K562 (cell line): ENCODE data around the gene SYT7. TPM values are rescaled to one million over a fixed set of nuclear protein-coding genes. Genes with fewer than 3 reads are reported as not detected.

Experiments
- ATAC-seq: fragments of 200-7000 bp; cut with Tn5 transposase; 3 replicates; pipeline ENCODE4 v1.9.1; 2020; ENCODE audit warnings: moderate library complexity
- BruUV-seq: library from RNA; stranded (reverse); fragments of 400-500 nt; replicated peaks from 2 replicates; lab custom pipeline; 2021; lab: Mats Ljungman, UMichigan
- CTCF ChIA-PET: fragments of 300-600 bp; formaldehyde crosslinking; extraction: SDS; loops from one replicate; lab custom pipeline; 2021; ENCODE audit warnings: low intra/inter-chr PET ratio; lab: Yijun Ruan, JAX
- POLR2A ChIA-PET: fragments of 300-600, 350-650 bp; sonication (Branson Sonifier 250); formaldehyde crosslinking; extraction: SDS; loops from one replicate; lab custom pipeline; 2021; ENCODE audit warnings: antibody characterized with exemption, inconsistent platforms; lab: Yijun Ruan, JAX
- DNase-seq, 4 experiments: peaks; one replicate each; pipeline versions ENCODE4 v3.0.0 to v3.0.0-alpha.2; 2011 to 2018; ENCODE audit warnings: low spot score in 3 of 4, mixed read lengths in 3 of 4; ENCODE audit errors: extremely low read depth in 1 of 4
- FAIRE-seq: peaks from 2 replicates; lab custom pipeline; 2011; peaks lifted over from hg19 to GRCh38; lab: Jason Lieb, UNC
- H2AFZ ChIP-seq: 2 replicates; pipeline ENCODE4 v1.6.0; 2011; ENCODE audit warnings: low read depth, low read length, control low read depth, inconsistent platforms
- H3K27ac ChIP-seq: fragments of 200-600 bp; 3 replicates; pipeline ENCODE4 v1.8.0; 2011; ENCODE audit warnings: low read depth, mild to moderate bottlenecking, control low read depth, inconsistent platforms, low read length, moderate library complexity, mixed read lengths; ENCODE audit errors: extremely low read depth
- H3K27me3 ChIP-seq, 2 experiments: fragments of 300-600 bp in 1 of 2; 2 replicates in 1 of 2; 3 replicates in 1 of 2; pipeline versions ENCODE4 v1.6.0 to v1.8.0; 2011; ENCODE audit warnings: inconsistent platforms in 2 of 2, low read length in 2 of 2, mild to moderate bottlenecking in 1 of 2, mixed read lengths in 1 of 2, moderate library complexity in 1 of 2; ENCODE audit not compliant: control insufficient read depth in 2 of 2, insufficient read depth in 2 of 2
- H3K36me3 ChIP-seq: fragments of 300-600 bp; 3 replicates; pipeline ENCODE4 v1.8.0; 2011; ENCODE audit warnings: mild to moderate bottlenecking, low read length, inconsistent platforms; ENCODE audit not compliant: control insufficient read depth, insufficient read depth
- H3K4me1 ChIP-seq, 2 experiments: fragments of 200-600 bp in 1 of 2; replicated peaks in 1 of 2; 2 replicates in 1 of 2; 3 replicates in 1 of 2; pipeline versions ENCODE4 v1.5.1 to v1.8.0; 2011; ENCODE audit warnings: inconsistent platforms in 2 of 2, low read length in 2 of 2, mild to moderate bottlenecking in 1 of 2, mixed read lengths in 1 of 2, moderate library complexity in 1 of 2; ENCODE audit not compliant: control insufficient read depth in 2 of 2, insufficient read depth in 2 of 2
- H3K4me2 ChIP-seq: 2 replicates; pipeline ENCODE4 v1.6.1; 2011; ENCODE audit warnings: low read length, control low read depth, inconsistent platforms, mixed read lengths; ENCODE audit not compliant: insufficient read depth
- H3K4me3 ChIP-seq: fragments of 200-600 bp; sonication (generic), shearing (Covaris generic); 2 replicates; pipeline ENCODE4 v1.5.1; 2016; ENCODE audit warnings: control low read depth, inconsistent platforms
- H3K79me2 ChIP-seq: fragments of 200-600 bp; 3 replicates; pipeline ENCODE4 v1.8.0; 2011; ENCODE audit warnings: low read length, inconsistent platforms; ENCODE audit not compliant: control insufficient read depth, insufficient read depth
- H3K9ac ChIP-seq, 2 experiments: 2 replicates each; pipeline versions ENCODE4 v1.6.0 to v1.6.1; 2011; ENCODE audit warnings: low read depth in 2 of 2, low read length in 2 of 2, control low read depth in 1 of 2, inconsistent platforms in 1 of 2, mild to moderate bottlenecking in 1 of 2, mixed read lengths in 1 of 2; ENCODE audit not compliant: insufficient read depth in 1 of 2
- H3K9me1 ChIP-seq: one replicate; pipeline ENCODE4 v1.6.0; 2011; ENCODE audit warnings: inconsistent platforms, mild to moderate bottlenecking, low read length, moderate library complexity; ENCODE audit not compliant: control insufficient read depth, insufficient read depth
- H3K9me3 ChIP-seq: replicated peaks from 2 replicates; pipeline ENCODE4 v1.5.1; 2011; ENCODE audit warnings: low read depth, low read length, inconsistent platforms; ENCODE audit not compliant: control insufficient read depth, insufficient read depth
- H4K20me1 ChIP-seq: replicated peaks from 2 replicates; pipeline ENCODE4 v1.6.1; 2011; ENCODE audit warnings: low read length, inconsistent platforms, mixed read lengths; ENCODE audit not compliant: control insufficient read depth, insufficient read depth
- JUND ChIP-seq, 2 experiments: IDR thresholded peaks; 2 replicates in 1 of 2; 3 replicates in 1 of 2; pipeline ENCODE4 v1.6.1; 2011; ENCODE audit warnings: borderline replicate concordance in 2 of 2, low read depth in 2 of 2, low read length in 2 of 2, improper control_type of control experiment in 1 of 2, missing biosample characterization in 1 of 2, missing genetic modification characterization in 1 of 2, missing genetic modification reagents in 1 of 2
- MEF2A ChIP-seq: IDR thresholded peaks from 2 replicates; pipeline ENCODE4 v1.6.1; 2011; ENCODE audit warnings: low read depth, mild to moderate bottlenecking, low read length, moderate library complexity; ENCODE audit not compliant: control insufficient read depth
- MEF2D ChIP-seq: conservative IDR thresholded peaks from 2 replicates; pipeline ENCODE4 v1.6.1; 2016; ENCODE audit warnings: low read depth, missing genetic modification characterization, missing compliant biosample characterization
- NFE2 ChIP-seq: IDR thresholded peaks from 2 replicates; pipeline ENCODE4 v1.6.1; 2014; ENCODE audit warnings: antibody characterized with exemption, low read depth
- ZFP36 ChIP-seq: fragments of 150-350 bp; IDR thresholded peaks from 2 replicates; pipeline ENCODE4 v1.6.1; 2018; ENCODE audit warnings: low read length, low read depth; ENCODE audit not compliant: partially characterized antibody
- WGBS: fragments of 100-300 bp; shearing (Covaris generic); methylation state at CpG from one replicate; pipeline ENCODE4 v1.1.6; 2016; ENCODE audit warnings: low coverage, mixed read lengths; ENCODE audit not compliant: insufficient coverage; ENCODE audit errors: missing lambda C conversion rate; 5-methylcytosine and 5-hydroxymethylcytosine counted together
- in situ Hi-C: fragments of 300-500 bp; cut with MboI; formaldehyde crosslinking; loops from 4 replicates; pipeline ENCODE4 v1.15.0; 2018; ENCODE audit warnings: inconsistent platforms, mixed read lengths
- intact Hi-C: fragments of 100-400 bp; cut with micrococcal nuclease; formaldehyde crosslinking; loops from 2 replicates; pipeline ENCODE4 v1.14.2; 2022
- polyA plus RNA-seq, 8 experiments: library from polyadenylated mRNA; depleted of rRNA in 4 of 8; stranded (reverse) in 5 of 8; unstranded in 3 of 8; fragments of >200 nt; fragmentation: Nextera tagmentation in 2 of 8; fragmentation: Illumina TruSeq in 1 of 8; extraction: Ambion mirVana in 2 of 8; extraction: Trizol in 1 of 8; gene quantifications; 2 replicates each; pipeline versions ENCODE4 v1.2.1 to v1.2.3, GENCODE V29; 2011 to 2014; ENCODE audit warnings: inconsistent platforms in 1 of 8, missing spikeins in 1 of 8
- total RNA-seq, 7 experiments: library from RNA; depleted of rRNA in 6 of 7; stranded (reverse); fragments of >200 nt in 6 of 7; fragmentation: Illumina TruSeq in 2 of 7; extraction: Trizol in 2 of 7; gene quantifications; 2 replicates each; pipeline versions ENCODE4 v1.2.1 to v1.2.3, GENCODE V29; 2011 to 2021; ENCODE audit warnings: low replicate concordance in 1 of 7
- TF ChIP-seq, protein P1 (sequence below), 2 experiments: fragments of 450-650 bp in 1 of 2; sonication (generic) in 1 of 2; formaldehyde crosslinking in 1 of 2; IDR thresholded peaks in 1 of 2; conservative IDR thresholded peaks in 1 of 2; 2 replicates each; pipeline versions ENCODE4 v1.6.1 to v1.8.1; 2016 to 2023; ENCODE audit warnings: mild to moderate bottlenecking in 2 of 2, moderate library complexity in 2 of 2, inconsistent platforms in 1 of 2, missing genetic modification reagents in 1 of 2
- TF ChIP-seq, protein P2 (sequence below): sonication (generic); formaldehyde crosslinking; IDR thresholded peaks from 2 replicates; pipeline ENCODE4 v1.9.0; 2022; ENCODE audit warnings: mild to moderate bottlenecking, missing genetic modification reagents
- TF ChIP-seq, protein P3 (sequence below): sonication (generic); formaldehyde crosslinking; IDR thresholded peaks from 2 replicates; pipeline ENCODE4 v1.8.0; 2023; ENCODE audit warnings: missing genetic modification reagents, mild to moderate bottlenecking, borderline replicate concordance

SYT7 gene
- total and polyA plus RNA-seq, 9 of the 15 experiments (the other 6 are each of a cell fraction or from before 2014, with no cell fraction given), result 0.01 to 0.51 (median 0.16) TPM; not detected in 1

DNA sequence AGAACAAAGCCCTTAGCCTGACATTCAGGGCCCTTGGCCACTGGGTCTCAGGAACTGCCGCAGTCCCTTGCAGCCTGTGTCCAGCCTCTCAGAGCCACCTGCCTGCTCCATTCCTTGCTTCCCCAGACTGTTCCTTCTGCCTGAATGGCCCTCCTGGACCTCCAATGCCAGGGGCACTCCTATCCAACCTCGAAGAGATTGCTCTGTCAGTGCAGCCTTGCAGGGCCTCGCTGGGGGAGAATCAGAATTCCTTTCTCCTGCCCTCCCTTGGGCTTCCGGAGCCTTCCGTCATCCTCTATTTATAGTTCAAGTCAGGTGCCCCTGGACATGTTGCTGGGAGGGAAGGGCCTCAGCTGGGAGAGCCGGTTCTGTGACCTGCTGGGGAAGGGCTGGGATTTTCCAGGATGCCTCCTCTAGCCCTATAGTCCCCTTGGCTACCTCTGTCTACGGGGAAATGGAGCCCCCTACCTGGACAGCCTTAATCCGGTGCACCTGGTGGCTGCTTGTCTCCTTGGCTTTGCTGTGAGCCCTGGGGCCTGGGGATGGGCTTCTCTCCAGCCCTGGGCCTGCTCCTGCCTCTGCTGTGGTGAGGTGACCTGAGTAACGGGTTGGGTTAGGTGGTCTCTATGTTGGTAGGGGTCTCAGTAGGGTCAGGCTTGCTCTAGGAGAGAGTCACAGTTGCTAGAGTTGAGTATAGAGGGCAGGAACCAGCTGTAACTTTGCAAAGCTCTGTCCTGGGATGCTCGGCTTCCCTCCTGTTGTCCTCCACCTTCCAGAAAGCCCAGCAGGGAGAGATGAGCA lies 45.9 kb upstream of the SYT7 start:
- Histone ChIP-seq H3K36me3 (no peaks in the 10 kb centered on the region), H3K27ac (no peak overlapping the region), H3K4me1 (no peaks in the 10 kb centered on the region)
- TF ChIP-seq, protein P1, sequence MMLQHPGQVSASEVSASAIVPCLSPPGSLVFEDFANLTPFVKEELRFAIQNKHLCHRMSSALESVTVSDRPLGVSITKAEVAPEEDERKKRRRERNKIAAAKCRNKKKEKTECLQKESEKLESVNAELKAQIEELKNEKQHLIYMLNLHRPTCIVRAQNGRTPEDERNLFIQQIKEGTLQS (IDR thresholded peaks at IDR 0.05), result peak; percentile 31
- TF ChIP-seq, protein P1 (CRISPR knock-in tag; conservative IDR thresholded peaks at IDR 0.05), result no peak
- TF ChIP-seq MEF2A (0 out of 2 replicates have a peak, but pooled peaks have one; percentile 43), NFE2 (no peak), JUND (IDR thresholded peaks at IDR 0.05; ENCODE audit: borderline replicate concordance, low read depth, low read length) (peak; percentile 31; the same call in 1 of the 2 replicates), JUND (tag; IDR thresholded peaks at IDR 0.05; ENCODE audit: borderline replicate concordance, low read depth, low read length) (no peak), ZFP36 (no peak), MEF2D (tag) (peak; percentile 55; the same call in 1 of the 2 replicates)
- TF ChIP-seq, protein P2, sequence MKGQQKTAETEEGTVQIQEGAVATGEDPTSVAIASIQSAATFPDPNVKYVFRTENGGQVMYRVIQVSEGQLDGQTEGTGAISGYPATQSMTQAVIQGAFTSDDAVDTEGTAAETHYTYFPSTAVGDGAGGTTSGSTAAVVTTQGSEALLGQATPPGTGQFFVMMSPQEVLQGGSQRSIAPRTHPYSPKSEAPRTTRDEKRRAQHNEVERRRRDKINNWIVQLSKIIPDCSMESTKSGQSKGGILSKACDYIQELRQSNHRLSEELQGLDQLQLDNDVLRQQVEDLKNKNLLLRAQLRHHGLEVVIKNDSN (CRISPR knock-in tag), result 0 out of 2 replicates have a peak, but pooled peaks have one; percentile 13
- TF ChIP-seq, protein P3, sequence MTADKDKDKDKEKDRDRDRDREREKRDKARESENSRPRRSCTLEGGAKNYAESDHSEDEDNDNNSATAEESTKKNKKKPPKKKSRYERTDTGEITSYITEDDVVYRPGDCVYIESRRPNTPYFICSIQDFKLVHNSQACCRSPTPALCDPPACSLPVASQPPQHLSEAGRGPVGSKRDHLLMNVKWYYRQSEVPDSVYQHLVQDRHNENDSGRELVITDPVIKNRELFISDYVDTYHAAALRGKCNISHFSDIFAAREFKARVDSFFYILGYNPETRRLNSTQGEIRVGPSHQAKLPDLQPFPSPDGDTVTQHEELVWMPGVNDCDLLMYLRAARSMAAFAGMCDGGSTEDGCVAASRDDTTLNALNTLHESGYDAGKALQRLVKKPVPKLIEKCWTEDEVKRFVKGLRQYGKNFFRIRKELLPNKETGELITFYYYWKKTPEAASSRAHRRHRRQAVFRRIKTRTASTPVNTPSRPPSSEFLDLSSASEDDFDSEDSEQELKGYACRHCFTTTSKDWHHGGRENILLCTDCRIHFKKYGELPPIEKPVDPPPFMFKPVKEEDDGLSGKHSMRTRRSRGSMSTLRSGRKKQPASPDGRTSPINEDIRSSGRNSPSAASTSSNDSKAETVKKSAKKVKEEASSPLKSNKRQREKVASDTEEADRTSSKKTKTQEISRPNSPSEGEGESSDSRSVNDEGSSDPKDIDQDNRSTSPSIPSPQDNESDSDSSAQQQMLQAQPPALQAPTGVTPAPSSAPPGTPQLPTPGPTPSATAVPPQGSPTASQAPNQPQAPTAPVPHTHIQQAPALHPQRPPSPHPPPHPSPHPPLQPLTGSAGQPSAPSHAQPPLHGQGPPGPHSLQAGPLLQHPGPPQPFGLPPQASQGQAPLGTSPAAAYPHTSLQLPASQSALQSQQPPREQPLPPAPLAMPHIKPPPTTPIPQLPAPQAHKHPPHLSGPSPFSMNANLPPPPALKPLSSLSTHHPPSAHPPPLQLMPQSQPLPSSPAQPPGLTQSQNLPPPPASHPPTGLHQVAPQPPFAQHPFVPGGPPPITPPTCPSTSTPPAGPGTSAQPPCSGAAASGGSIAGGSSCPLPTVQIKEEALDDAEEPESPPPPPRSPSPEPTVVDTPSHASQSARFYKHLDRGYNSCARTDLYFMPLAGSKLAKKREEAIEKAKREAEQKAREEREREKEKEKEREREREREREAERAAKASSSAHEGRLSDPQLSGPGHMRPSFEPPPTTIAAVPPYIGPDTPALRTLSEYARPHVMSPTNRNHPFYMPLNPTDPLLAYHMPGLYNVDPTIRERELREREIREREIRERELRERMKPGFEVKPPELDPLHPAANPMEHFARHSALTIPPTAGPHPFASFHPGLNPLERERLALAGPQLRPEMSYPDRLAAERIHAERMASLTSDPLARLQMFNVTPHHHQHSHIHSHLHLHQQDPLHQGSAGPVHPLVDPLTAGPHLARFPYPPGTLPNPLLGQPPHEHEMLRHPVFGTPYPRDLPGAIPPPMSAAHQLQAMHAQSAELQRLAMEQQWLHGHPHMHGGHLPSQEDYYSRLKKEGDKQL, result no peak
- TF ChIP-seq, all 486 proteins: peak for 5
- H3K9me1 ChIP-seq, result no peaks in the 10 kb centered on the region
- ChIA-PET POLR2A (no interaction called here), CTCF (no interaction called here)
- no peaks in the 10 kb centered on the region for H3K79me2 ChIP-seq
- H3K9ac ChIP-seq, result no peak overlapping the region
- no peak overlapping the region for H3K4me2 ChIP-seq
- H4K20me1 ChIP-seq, result peaks cover 18% of the 10 kb centered on the region; the same call in 1 of the 2 replicates
- H3K9me3 ChIP-seq, result no peaks in the 10 kb centered on the region
- 5% methylated on average over 10 of the region's 10 CpGs for WGBS
- ATAC-seq, result no peak
- DNase-seq, result no peak
- no TSS peak for BruUV-seq
- H3K27me3 ChIP-seq, result peaks cover 16 to 58% of the 10 kb centered on the region in 2 experiments
- in situ Hi-C loops (no loop called here), intact Hi-C loops (loop anchor here (5.0 kb wide), 1 partner anchor 59 kb away; no protein-coding TSS in a partner anchor)
- H2AFZ ChIP-seq, result no peak overlapping the region
- no peak overlapping the region for H3K4me3 ChIP-seq
- no peak for FAIRE-seq
